ENCODE measurements around the gene MAN1C1.
A peak's percentile ranks its signal among the peaks of the same experiment; 100 is the strongest.

MAN1C1 gene

GRCh38 chr1:25816112-25816718 lies 199.6 kb downstream of the MAN1C1 start:
- no peak for TF ChIP-seq CTCF (IDR thresholded peaks at IDR 0.05; ENCODE audit: extremely low read depth, missing control alignments)
- DNase-seq (ENCODE audit: low spot score) = no peak

- no peak for TF ChIP-seq CTCF (IDR thresholded peaks at IDR 0.05; ENCODE audit: extremely low read depth, missing control alignments)
- DNase-seq (ENCODE audit: low spot score) = no peak
Measured at GRCh38 chr1:25817840-25818501, 201.4 kb downstream of the MAN1C1 start.

- no peak for TF ChIP-seq CTCF (IDR thresholded peaks at IDR 0.05; ENCODE audit: extremely low read depth, missing control alignments)
- no peak for DNase-seq (ENCODE audit: low spot score)
Measured at GRCh38 chr1:25818569-25818968, 202.0 kb downstream of the MAN1C1 start.

- no peak for TF ChIP-seq CTCF (IDR thresholded peaks at IDR 0.05; ENCODE audit: extremely low read depth, missing control alignments)
- DNase-seq (ENCODE audit: low spot score) = peak; percentile 98
Measured at GRCh38 chr1:25819491-25820246, 203.1 kb downstream of the MAN1C1 start, which contains the start of gene MTFR1L. Gene MTFR1L, plus strand, starts transcription at chr1:25819954. Its CDS starts 3,151 bp downstream, at chr1:25823105.

- peak; percentile 89 for DNase-seq (ENCODE audit: low spot score)
- TF ChIP-seq CTCF (IDR thresholded peaks at IDR 0.05; ENCODE audit: extremely low read depth, missing control alignments) = no peak
Measured at GRCh38 chr1:25820247-25821111, 203.9 kb downstream of the MAN1C1 start.

GRCh38 chr1:25821112-25821476 lies 204.5 kb downstream of the MAN1C1 start:
- TF ChIP-seq CTCF (IDR thresholded peaks at IDR 0.05; ENCODE audit: extremely low read depth, missing control alignments) = no peak
- DNase-seq (ENCODE audit: low spot score) = no peak

All from GM20000 (cell line).